ENCODE data around the gene RAB3GAP1. TPM values are rescaled to one million over a fixed set of nuclear protein-coding genes. Genes with fewer than 3 reads are reported as not detected.
"Not testable (repeated sequence)": the region's sequence is repeated elsewhere in the genome, so short reads cannot be mapped to it uniquely, and the experiment has no call there.

RAB3GAP1 gene
- 61.1 TPM for total RNA-seq

GRCh38 chr2:135052042-135052876 is at the start of gene RAB3GAP1:
Gene RAB3GAP1 (plus strand): TSS chr2:135052292. CDS start chr2:135052308, 16 bp downstream.
- no peak for FAIRE-seq
- peak; percentile 55 to 81 for DNase-seq (ENCODE audit: low spot score in 2 of 2)

GRCh38 chr2:135002836-135003235 is 49.3 kb upstream of the RAB3GAP1 start:
- no peak for FAIRE-seq

GRCh38 chr2:135004005-135004746 is 47.9 kb upstream of the RAB3GAP1 start:
- FAIRE-seq (no peak), DNase-seq (ENCODE audit: low spot score in 2 of 2) (peak; percentile 38 to 71)

More at GRCh38 chr2:135002836-135003235, 49.3 kb upstream of the RAB3GAP1 start:
- no peak for DNase-seq (ENCODE audit: low spot score in 2 of 2)

GRCh38 chr2:135005753-135006152 is 46.3 kb upstream of the RAB3GAP1 start:
- DNase-seq (ENCODE audit: low spot score in 2 of 2) (no peak), FAIRE-seq (no peak)

GRCh38 chr2:135009339-135009738 is 42.8 kb upstream of the RAB3GAP1 start:
- DNase-seq (ENCODE audit: low spot score in 2 of 2) = no peak
- FAIRE-seq = no peak

GRCh38 chr2:135010200-135010942 is 41.7 kb upstream of the RAB3GAP1 start:
- FAIRE-seq = no peak

GRCh38 chr2:135011633-135012032 is 40.5 kb upstream of the RAB3GAP1 start:
- DNase-seq (ENCODE audit: low spot score in 2 of 2) = no peak
- FAIRE-seq = no peak

More at GRCh38 chr2:135010200-135010942, 41.7 kb upstream of the RAB3GAP1 start:
- no peak for DNase-seq (ENCODE audit: low spot score in 2 of 2)

- no peak for DNase-seq (ENCODE audit: low spot score in 2 of 2)
- no peak for FAIRE-seq
Measured at GRCh38 chr2:135021618-135022017, 30.5 kb upstream of the RAB3GAP1 start.

GRCh38 chr2:135022952-135023880 is 28.9 kb upstream of the RAB3GAP1 start:
- FAIRE-seq = no peak
- no peak for DNase-seq (ENCODE audit: low spot score in 2 of 2)

GRCh38 chr2:135023886-135024485 is 28.1 kb upstream of the RAB3GAP1 start:
- DNase-seq (ENCODE audit: low spot score in 2 of 2) (no peak), FAIRE-seq (no peak)

- DNase-seq (ENCODE audit: low spot score in 2 of 2) = no peak
- no peak for FAIRE-seq
Measured at GRCh38 chr2:135029481-135030134, 22.5 kb upstream of the RAB3GAP1 start.

GRCh38 chr2:135030826-135031225 is 21.3 kb upstream of the RAB3GAP1 start:
- FAIRE-seq (no peak), DNase-seq (ENCODE audit: low spot score in 2 of 2) (no peak)

GRCh38 chr2:135033216-135033615 is 18.9 kb upstream of the RAB3GAP1 start:
- not testable (repeated sequence) for DNase-seq (ENCODE audit: low spot score in 2 of 2); FAIRE-seq

- DNase-seq (ENCODE audit: low spot score in 2 of 2) (no peak), FAIRE-seq (no peak)
Measured at GRCh38 chr2:135037831-135038230, 14.3 kb upstream of the RAB3GAP1 start.

GRCh38 chr2:135043345-135043744 is 8.7 kb upstream of the RAB3GAP1 start:
- no peak for DNase-seq (ENCODE audit: low spot score in 2 of 2)
- FAIRE-seq = no peak

GRCh38 chr2:135047300-135047699 is 4.8 kb upstream of the RAB3GAP1 start, which contains the start of gene MAP3K19:
Gene MAP3K19 (minus strand): TSS chr2:135047447. CDS start chr2:135024647, 22,800 bp downstream.
- FAIRE-seq = no peak
- no peak for DNase-seq (ENCODE audit: low spot score in 2 of 2)

- FAIRE-seq (no peak), DNase-seq (ENCODE audit: low spot score in 2 of 2) (no peak)
Measured at GRCh38 chr2:135048122-135048521, 4.0 kb upstream of the RAB3GAP1 start.

GRCh38 chr2:135050132-135050531 is 2.0 kb upstream of the RAB3GAP1 start:
- DNase-seq (ENCODE audit: low spot score in 2 of 2) = no peak
- FAIRE-seq = no peak

- DNase-seq (ENCODE audit: low spot score in 2 of 2) (no peak), FAIRE-seq (no peak)
Measured at GRCh38 chr2:135050684-135051083, 1.4 kb upstream of the RAB3GAP1 start.

Measured in frontal cortex (tissue), 4 donors.